NCI-H1092 treated with DMSO at 0.1 percent for 48 hours (cell line): Measurements from ENCODE around the gene HS2ST1.
"Not testable (repeated sequence)": the region's sequence is repeated elsewhere in the genome, so short reads cannot be mapped to it uniquely, and the experiment has no call there.

Experiments
- DNase-seq: peaks from one replicate; lab custom pipeline; 2025; lab: John Stamatoyannopoulos, UW

HS2ST1 gene

DNA sequence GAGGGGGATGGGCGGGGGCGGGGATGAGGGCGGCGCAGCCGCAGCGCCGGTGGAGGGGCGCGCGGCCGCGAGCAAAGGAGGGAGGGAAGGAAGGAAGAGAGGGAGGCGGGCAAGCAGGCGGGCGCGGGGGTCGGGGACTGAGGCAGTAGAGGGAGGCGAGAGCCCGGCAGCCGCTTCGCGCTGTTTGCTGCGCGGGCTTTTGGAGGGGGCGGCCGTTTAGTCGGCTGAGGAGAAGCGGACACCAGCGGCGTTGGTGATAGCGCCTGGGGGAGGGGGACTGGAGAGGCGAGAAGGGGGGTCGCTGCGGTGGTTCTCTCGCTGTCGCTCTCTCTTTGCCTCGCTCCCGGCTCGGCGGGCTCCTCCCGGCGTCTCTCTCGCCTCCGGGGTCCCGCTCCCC, at the start of gene HS2ST1:
TSS of gene HS2ST1 (plus strand) at position 35 of the 397 bp plus-strand sequence.
- no peak for DNase-seq

DNA sequence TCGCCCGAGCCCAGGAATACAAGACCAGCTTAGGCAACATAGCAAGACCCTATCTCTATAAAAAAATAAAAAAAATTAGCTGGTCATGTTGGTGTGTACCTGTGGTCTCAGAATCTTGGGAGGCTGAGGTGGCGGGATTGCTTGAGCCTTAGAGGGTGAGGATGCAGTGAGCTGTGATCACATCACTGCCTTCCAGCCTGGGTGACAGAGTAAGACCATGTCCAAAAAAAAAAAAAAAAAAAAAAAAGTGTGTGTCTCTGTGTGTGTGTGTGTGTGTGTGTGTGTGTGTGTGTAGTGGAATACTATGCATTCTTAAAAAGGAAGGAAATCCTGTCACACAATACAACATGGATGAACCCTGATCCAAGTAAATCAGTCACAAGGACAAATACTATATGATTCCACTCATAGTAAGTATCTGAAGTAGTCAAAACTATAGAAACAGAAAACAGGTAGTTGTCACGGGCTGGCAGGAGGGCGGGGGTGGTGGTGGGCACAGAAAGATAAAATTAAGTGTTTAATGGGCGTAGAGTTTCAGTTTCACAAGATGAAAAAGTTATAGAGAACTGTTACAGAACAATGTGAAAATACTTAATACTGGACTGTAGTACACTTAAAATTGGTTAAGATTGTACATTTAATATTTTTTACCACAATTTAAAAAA, 48.3 kb upstream of the HS2ST1 start:
- DNase-seq = no peak

- no peak for DNase-seq
These were observed 47.8 kb upstream of the HS2ST1 start for GRCh38 chr1:86866665-86867064.

- not testable (repeated sequence) for DNase-seq
These were observed 47.2 kb upstream of the HS2ST1 start for GRCh38 chr1:86867278-86867677.

GRCh38 chr1:86868477-86868876, 46.0 kb upstream of the HS2ST1 start:
- DNase-seq = no peak

DNA sequence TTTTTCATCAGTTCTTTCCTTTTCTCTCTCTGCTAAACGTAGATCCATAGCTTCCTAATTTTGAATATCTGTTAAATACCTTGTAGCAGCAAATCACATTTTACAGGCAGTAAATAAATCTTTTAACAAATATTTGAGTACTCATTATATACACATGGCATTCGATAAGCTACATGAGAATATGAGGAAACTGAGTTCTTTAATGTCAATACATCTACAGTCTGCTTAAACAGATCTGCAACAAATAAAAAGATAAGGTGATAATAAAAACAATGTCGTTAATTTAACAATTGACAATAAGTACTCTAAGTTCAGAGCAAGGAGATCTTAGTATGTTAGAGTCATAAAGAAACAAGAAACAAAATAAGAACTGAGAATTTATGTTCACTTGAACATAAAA, 43.4 kb upstream of the HS2ST1 start:
- no peak for DNase-seq

- no peak for DNase-seq
These were observed 42.3 kb upstream of the HS2ST1 start for GRCh38 chr1:86872086-86872485.

- no peak for DNase-seq
These were observed 38.7 kb upstream of the HS2ST1 start for GRCh38 chr1:86875722-86876121.

- DNase-seq = no peak
These were observed 26.8 kb upstream of the HS2ST1 start for GRCh38 chr1:86887479-86888162.

DNA sequence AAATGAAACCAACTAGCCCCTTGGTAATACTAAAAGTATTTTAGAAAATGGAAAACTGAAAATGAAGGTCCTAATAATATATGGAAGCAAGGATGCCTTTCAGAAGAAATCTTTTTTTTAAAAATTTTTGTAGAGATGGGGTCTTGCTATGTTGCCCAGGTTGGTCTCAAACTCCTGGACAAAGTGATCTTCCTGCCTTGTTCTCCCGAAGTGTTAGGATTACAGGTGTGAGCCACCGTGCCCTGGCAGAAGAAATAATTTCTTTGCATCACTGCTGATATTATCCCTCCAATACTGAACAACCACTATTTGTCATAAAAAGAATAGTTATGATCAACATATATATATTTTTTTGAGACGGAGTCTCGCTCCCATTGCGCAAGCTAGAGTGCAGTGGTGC, 26.1 kb upstream of the HS2ST1 start:
- DNase-seq = no peak

DNA sequence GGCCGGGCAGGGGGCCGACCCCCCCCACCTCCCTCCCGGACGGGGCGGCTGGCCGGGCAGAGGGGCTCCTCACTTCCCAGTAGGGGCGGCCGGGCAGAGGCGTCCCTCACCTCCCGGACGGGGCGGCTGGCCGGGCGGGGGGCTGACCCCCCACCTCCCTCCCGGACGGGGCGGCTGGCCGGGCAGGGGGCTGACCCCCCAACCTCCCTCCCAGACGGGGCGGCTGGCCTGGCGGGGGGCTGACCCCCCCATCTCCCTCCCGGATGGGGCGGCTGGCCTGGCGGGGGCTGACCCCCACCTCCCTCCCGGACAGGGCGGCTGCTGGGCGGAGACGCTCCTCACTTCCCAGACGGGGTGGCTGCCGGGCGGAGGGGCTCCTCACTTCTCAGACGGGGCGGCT, 15.0 kb upstream of the HS2ST1 start:
- not testable (repeated sequence) for DNase-seq

DNA sequence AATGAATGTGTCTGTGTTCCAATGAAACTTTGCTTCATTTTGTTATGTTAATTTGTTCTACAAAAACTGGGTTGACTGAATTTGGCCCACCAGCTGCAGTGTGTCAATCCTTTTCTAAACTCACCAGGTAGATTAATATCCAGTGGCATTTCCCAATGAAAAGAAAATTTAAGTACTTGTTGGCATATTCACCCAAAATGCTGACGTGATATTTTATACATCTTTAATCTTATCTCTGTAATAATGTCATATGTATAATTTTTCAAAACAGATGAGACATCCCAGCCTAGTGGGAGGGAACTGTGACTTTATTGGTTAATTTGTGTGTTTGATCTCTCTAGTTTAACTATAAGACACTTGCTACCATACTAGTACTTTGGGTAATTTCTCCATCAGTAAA, 8.6 kb upstream of the HS2ST1 start:
- no peak for DNase-seq

DNA sequence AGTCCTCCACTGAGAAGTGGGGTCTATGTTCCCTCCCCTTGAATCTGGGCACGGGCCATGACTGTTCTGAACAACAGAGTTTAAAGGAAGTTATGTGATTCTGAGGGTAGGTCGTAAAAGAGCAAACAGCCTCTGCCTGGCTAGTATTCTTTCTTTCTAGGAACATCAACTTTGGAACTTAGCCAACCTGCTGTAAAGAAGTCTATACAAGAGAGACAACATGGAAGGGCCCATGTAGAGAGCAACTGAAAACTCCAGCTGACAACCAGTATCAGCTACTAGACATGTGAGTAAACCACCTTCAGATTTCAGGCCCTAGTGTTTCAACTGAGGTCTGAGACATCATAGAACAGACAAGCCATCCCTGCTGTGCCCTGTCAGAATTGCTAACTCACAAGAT, 8.0 kb upstream of the HS2ST1 start:
- no peak for DNase-seq

DNA sequence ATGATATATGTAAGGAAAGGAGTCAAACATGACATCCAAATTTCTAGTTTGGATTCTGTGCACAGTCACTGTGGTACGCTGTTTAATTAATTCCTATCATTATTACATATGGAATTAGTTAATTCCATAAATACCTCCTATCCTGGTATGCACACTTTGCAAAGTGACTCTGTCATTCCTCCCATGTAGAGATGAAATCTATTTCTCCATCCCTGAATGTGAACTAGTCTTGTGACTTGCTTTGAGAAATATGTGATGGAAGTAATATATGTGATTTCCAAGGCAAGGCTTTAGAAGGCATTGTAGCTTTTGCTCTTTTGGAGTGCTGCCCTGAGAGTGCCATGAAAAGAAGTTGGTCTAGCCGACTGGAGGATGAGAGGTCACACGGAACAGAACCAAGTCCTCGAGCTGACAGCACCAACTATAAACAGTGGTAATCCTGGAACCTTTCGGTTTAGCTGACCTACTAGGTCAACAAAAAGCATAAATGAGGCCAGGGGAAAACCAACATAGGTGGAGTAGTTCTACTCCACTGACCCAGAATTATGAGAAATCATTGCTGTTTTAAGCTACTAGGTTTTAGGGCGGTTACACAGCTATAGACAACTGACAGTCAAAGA, 2.0 kb upstream of the HS2ST1 start:
- no peak for DNase-seq

DNA sequence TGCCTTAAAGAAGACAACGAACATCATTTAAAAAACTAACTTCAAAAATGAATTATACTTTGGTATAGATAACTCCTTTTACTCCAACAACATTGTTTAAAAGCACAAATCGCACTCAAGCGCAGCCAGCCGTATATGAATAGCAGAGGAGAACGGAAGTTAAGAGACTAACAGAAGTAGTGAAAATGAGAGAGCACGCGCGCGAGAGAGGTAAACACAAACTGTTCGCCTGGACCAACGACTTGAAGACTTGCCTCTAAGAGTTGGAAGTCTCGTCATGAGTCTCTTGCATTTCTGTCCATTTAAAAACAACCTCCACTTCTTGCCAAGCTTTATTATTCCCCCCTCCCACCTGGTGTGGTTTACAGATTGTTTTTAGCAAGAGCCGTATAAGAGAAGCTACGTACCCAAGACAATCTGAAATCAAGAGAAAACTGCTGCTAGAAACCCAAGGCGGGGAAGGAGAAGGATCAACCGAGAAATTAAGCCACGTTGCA, 988 bp upstream of the HS2ST1 start:
- peak; percentile 61 for DNase-seq

DNA sequence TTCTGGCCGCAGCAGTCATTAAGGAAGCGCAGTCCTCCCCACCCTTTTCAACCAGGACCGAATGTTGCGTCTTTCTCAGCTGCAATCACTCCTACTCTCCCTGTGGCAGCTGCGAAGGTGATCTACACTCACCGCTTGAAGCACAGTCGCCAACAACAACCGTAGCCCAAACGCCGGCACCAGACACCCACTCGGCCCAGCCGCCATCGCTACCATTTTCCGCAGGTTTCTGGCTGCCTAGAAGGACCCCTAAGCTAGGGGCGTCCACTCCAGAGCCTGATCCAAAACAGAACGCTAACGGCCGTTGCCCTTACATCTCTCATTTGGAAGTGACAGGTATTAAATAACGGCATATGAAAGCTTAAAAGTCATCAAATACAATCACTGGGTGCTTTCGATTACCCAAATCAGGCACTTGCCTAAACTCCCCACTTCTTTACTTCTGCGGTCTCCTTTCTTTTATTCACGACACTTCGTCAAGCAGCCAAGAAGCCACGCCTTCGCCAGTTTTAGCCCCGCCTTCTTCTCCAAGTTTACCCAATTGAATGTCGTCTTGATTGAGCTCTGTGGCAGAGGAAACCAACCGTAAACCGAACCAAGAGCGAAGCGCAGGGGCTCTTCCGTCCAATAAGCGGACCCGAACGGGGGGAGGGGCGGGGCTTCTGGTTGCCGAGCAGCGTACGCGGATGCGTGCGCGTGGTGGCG, 387 bp upstream of the HS2ST1 start, which contains the start of gene SELENOF:
TSS of gene SELENOF (minus strand) at position 231 of the 705 bp plus-strand sequence. CDS start at position 216, 15 bp downstream.
- DNase-seq = peak; percentile 100

DNA sequence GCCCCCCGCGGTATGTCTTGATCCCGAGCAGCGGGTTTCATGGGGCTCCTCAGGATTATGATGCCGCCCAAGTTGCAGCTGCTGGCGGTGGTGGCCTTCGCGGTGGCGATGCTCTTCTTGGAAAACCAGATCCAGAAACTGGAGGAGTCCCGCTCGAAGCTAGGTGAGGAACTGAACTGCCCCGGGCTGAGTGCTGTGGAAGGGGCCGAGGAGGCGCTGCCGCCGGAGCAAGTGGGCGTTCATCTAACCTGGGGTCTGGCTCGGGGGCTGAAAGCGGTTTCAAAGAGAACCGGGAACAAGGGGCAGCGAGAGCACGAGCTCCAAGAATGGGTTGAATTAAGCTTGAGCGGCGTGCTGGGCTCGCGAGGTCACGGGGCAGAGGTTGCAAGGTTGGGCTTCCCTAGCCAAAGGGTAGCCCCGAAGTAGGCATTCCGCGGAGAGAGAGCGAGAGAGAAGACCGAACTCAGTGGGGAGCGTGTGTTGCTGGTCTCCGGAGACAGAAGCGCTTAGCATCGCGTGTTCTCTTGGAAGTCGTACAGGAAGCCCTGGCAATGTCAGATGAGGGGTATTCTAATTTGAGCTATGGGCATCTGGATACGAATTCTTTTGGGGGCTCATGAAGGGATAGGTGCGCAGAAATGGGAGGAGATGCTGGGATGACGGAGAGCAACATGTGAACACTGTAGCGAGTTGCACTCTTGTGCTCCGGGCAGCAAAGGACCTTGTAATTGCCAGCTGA, 732 bp downstream of the HS2ST1 start:
- peak; percentile 78 for DNase-seq

- peak; percentile 25 for DNase-seq
These were observed 1.4 kb downstream of the HS2ST1 start for GRCh38 chr1:86915737-86916235.

- DNase-seq = no peak
These were observed 2.3 kb downstream of the HS2ST1 start for GRCh38 chr1:86916752-86917151.

DNA sequence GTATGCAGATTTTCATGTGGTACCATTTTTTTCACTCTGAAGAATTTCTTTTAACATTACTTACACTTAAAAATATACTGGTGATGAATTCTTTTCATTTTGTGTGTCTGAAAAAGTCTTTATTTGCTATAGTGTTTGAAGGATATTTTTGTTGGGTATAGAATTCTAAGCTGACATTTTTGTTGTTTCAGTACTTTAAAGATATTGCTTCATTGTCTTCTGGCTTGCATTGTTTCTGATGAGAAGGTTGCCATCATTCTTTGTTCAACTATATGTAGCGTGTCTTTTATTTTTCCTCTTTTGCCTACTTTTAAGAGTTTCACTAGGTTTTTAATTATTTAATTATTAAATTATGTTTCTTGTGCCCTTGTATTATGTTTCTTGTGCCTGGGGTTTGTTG, 8.0 kb downstream of the HS2ST1 start:
- DNase-seq = no peak

DNA sequence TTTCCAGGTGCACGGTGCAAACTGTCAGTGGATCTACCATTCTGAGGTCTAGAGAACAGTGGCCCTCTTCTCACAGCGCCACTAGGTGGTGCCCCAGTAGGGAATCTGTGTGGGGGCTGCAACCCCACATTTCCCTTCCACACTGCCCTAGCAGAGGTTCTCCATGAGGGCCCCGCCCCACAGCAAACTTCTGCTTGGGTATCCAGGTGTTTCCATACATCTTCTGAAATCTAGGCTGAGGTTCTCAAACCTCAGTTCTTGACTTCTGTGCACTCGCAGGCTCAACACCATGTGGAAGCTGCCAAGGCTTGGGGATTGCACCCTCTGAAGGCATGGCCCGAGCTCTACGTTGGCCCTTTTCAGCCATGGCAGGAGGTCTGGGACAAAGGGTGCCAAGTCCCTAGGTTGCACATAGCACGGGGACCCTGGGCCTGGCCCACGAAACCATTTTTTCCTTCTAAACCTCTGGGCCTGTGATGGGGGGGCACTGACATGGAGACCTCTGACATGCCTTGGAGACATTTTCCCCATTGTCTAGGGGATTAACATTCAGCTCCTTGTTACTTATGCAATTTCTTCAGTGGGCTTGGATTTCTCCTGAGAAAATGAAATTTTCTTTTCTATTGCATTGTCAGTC, 10.0 kb downstream of the HS2ST1 start:
- DNase-seq = no peak
